GM12864 (cell line): ENCODE measurements around the gene PARVB.
"Not testable (repeated sequence)": the region's sequence is repeated elsewhere in the genome, so short reads cannot be mapped to it uniquely, and the experiment has no call there.

Source experiments
- DNase-seq: peaks from one replicate; pipeline ENCODE4 v3.0.0-alpha.2; 2011; ENCODE audit warnings: low read depth
- H3K4me3 ChIP-seq: 2 replicates; pipeline ENCODE4 v1.5.1; 2011; ENCODE audit warnings: mild to moderate bottlenecking, low read depth, low read length, control low read depth
- TF ChIP-seq, protein P1 (sequence below): IDR thresholded peaks from 2 replicates; pipeline ENCODE4 v1.5.1; 2011; ENCODE audit warnings: low read depth, mild to moderate bottlenecking, moderate library complexity, low read length, control low read depth, inconsistent platforms; ENCODE audit errors: missing control alignments

The PARVB gene

DNA sequence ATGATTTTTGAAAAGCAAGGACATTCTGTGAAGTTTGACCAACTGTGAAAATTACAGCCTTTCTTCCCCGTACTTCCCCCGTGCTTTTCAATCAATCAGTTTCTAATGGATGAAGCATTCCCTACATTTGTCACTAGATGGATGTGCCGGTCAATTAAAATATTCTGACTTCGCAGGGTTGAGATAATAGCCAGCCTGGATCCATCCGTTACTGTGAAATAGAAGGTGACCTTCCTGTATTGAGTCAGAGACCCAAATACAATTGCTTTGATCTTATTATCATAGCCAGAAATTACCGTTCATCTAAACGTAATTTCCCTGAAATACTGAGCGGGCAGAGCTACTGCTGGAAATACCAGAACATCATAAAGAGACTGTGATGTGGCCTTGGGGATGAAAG is 21.1 kb upstream of the PARVB start:
- TF ChIP-seq, protein P1, sequence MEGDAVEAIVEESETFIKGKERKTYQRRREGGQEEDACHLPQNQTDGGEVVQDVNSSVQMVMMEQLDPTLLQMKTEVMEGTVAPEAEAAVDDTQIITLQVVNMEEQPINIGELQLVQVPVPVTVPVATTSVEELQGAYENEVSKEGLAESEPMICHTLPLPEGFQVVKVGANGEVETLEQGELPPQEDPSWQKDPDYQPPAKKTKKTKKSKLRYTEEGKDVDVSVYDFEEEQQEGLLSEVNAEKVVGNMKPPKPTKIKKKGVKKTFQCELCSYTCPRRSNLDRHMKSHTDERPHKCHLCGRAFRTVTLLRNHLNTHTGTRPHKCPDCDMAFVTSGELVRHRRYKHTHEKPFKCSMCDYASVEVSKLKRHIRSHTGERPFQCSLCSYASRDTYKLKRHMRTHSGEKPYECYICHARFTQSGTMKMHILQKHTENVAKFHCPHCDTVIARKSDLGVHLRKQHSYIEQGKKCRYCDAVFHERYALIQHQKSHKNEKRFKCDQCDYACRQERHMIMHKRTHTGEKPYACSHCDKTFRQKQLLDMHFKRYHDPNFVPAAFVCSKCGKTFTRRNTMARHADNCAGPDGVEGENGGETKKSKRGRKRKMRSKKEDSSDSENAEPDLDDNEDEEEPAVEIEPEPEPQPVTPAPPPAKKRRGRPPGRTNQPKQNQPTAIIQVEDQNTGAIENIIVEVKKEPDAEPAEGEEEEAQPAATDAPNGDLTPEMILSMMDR = no peak
- no peak overlapping the region for H3K4me3 ChIP-seq
- DNase-seq = no peak

DNA sequence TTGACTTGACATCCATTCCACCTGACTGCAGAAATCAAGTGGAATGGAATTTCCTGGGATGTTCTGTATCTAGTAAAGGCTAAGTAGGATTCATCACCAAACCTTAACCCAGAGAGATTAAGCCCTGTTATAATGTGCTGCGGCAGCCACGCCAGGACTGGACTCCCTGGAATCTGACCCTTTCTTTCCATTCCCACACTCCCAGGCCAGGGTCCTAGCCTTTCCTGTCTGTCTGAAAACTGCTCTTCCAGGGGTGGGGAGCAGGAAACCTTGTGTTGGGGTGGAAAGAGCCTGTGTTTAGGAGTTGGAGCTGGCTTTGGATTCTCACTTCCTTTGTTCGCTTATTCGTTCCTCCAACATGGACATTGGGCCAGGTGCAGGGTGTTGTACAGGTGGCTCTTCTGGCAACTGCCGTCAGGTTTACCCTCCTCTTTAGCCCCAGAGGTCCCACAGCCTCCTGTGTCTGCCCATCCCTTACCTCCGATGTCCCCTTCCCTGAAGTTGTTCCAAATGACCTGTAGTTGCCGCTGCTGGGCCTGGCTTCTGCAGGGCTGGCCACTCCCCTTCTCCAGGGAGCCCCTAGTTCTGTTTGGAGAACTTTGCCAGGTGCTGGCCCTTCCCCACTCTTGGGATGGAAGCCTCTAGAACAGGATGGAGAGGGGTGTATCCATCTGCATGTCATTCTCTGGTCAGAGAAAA is 20.5 kb upstream of the PARVB start:
- TF ChIP-seq, protein P1 = no peak
- H3K4me3 ChIP-seq = no peak overlapping the region
- no peak for DNase-seq

DNA sequence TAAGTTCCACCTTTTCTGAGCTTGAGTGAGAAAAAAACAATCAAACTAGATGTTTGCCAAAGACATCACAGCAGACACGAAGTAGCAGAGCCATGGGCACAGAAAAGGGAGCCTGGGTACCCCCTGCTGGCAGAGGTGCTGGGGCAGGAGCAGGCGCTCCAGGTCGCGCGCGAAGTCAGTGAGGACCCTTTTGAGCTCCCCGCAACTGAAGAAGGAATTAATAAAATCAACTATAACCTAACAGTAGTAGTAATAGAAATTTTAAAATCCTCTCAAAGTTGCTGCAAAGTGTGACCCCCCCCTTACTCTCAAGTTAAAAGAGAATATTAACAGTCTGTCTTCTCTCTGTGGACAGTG is 20.0 kb upstream of the PARVB start:
- no peak overlapping the region for H3K4me3 ChIP-seq
- TF ChIP-seq, protein P1 = no peak
- DNase-seq = no peak

DNA sequence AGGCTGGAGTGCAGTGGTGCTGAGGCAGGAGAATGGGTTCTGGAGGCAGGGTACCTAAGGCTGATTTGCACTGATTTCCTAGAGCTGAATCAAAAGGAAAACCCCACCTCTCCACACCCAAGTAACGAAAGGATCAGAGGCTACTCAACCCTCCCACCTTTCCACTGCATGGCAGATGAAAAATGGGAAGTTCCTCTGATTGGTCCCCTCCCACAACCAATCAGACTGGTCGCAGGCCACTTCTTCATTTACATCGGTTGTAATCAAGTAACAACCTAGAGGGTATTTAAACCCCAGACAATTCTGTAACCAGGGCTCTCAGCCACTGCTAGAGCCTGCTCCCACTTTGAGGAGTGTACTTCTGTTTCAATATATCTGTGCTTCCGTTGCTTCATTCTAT is 18.6 kb upstream of the PARVB start:
- no peak overlapping the region for H3K4me3 ChIP-seq
- TF ChIP-seq, protein P1 = no peak
- DNase-seq = no peak

DNA sequence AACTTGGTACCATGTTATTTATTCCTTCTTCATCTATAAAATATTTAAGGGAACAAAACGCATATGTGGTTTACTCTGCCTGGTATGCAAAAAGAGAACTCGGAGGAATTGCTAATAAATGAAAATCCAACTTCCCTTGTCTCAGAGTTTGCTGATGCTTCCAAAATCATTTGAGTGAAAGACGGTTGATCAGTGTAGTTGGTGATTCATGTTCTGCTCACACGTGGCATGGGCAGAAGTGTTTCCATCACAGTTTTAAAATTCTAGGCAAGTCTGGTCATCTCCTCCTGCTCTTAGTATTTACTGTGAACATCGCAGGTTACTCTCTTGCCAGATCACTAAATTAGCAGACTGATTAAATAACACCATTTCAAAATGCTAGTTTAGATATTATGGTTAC is 11.9 kb upstream of the PARVB start:
- no peak overlapping the region for H3K4me3 ChIP-seq
- TF ChIP-seq, protein P1 = no peak
- DNase-seq = no peak

DNA sequence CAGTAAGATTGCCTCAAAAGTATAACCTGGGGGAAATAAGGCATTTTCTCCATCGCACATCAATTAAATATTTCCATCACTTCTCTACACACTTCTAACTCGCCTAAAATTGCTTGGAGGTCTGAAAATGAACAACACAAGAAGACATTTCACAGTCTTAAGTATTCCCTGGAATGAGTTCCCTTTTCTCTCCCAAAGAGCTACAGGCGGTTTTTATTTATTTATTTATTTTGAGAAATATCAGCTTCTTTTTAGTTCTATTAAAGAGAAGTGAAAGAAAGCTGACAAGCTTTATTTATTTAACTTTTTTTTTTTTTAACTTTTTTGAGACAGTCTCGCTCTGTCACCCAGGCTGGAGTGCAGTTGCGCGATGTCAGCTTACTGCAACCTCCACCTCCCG is 11.5 kb upstream of the PARVB start:
- no peak overlapping the region for H3K4me3 ChIP-seq
- TF ChIP-seq, protein P1 = no peak
- DNase-seq = no peak

DNA sequence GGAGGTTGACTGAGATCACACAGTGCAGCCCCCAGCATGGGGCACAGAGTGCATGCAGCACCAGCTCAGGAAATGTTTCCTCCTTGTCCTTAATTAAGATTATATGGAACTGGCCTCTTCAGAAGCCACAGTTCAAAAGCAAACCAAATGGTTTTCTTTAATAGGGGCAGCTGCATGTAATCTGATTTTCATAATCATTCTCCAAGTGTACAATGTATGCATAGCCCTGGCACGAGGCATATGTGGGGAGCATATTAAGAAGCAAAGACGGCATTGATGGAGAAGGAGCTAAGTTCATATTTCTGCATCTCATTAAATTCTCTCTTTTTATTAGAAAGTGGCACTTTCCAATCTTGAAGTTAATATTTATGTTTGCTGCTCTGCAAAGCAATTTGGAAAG is 9.9 kb upstream of the PARVB start:
- TF ChIP-seq, protein P1 = no peak
- DNase-seq = no peak
- H3K4me3 ChIP-seq = no peak overlapping the region

DNA sequence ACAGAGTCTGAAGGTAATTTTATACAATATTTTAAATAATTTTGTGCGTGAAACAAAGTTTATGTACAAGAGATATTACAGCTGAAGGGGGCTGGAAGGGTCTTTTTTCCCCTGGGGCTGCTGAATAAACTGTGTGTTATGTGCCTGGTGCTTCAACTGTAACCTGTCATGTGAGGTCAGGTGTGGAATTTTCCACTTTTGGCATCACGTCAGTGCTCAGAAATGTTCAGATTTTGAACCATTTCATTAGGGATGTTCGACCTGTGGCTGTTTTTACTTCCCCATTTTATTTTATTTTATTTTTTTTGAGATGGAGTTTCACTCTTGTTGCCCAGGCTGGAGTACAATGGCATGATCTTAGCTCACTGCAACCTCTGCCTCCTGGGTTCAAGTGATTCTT is 7.5 kb upstream of the PARVB start:
- DNase-seq = not testable (repeated sequence)

More for the DNA sequence above, 7.5 kb upstream of the PARVB start:
- H3K4me3 ChIP-seq = not testable (repeated sequence)
